SK-N-DZ (cell line): Measurements from ENCODE around the gene RYK. TPM values are rescaled to one million over a fixed set of nuclear protein-coding genes. Genes with fewer than 3 reads are reported as not detected.
"Not testable (repeated sequence)": the region's sequence is repeated elsewhere in the genome, so short reads cannot be mapped to it uniquely, and the experiment has no call there.

ENCODE experiments used
- DNase-seq: peaks from one replicate; pipeline ENCODE4 v3.0.0-alpha.2; 2015; ENCODE audit warnings: low spot score
- polyA plus RNA-seq, 2 experiments: library from polyadenylated mRNA; depleted of rRNA; stranded (reverse); fragments of >200 nt; gene quantifications; 2 replicates each; pipeline ENCODE4 v1.2.3, GENCODE V29; 2014

The RYK gene
- 51.9 and 52.6 TPM in 2 replicates for polyA plus RNA-seq (2014; cell fraction: cytosol; rRNA removed)
- polyA plus RNA-seq (2014; cell fraction: nucleus; rRNA removed): 66.4 and 82.8 TPM in 2 replicates

GRCh38 chr3:134250717-134251220 is at the start of gene RYK:
Gene RYK, minus strand, starts transcription at chr3:134250859. Its CDS starts 205 bp downstream, at chr3:134250654.
- peak; percentile 86 for DNase-seq

- no peak for DNase-seq
Measured at GRCh38 chr3:134299888-134300206, 49.2 kb upstream of the RYK start.

GRCh38 chr3:134299185-134299887 is 48.7 kb upstream of the RYK start:
- no peak for DNase-seq

GRCh38 chr3:134298249-134298648 is 47.6 kb upstream of the RYK start:
- no peak for DNase-seq

GRCh38 chr3:134296616-134297015 is 46.0 kb upstream of the RYK start:
- no peak for DNase-seq

- no peak for DNase-seq
Measured at GRCh38 chr3:134295930-134296329, 45.3 kb upstream of the RYK start.

- no peak for DNase-seq
Measured at GRCh38 chr3:134294302-134295280, 43.9 kb upstream of the RYK start.

GRCh38 chr3:134291319-134292254 is 40.9 kb upstream of the RYK start:
- DNase-seq: peak; percentile 41

GRCh38 chr3:134287512-134287911 is 36.9 kb upstream of the RYK start:
- DNase-seq: no peak

GRCh38 chr3:134284438-134284837 is 33.8 kb upstream of the RYK start:
- no peak for DNase-seq

GRCh38 chr3:134282659-134283047 is 32.0 kb upstream of the RYK start:
- DNase-seq: no peak

- DNase-seq: no peak
Measured at GRCh38 chr3:134281912-134282658, 31.4 kb upstream of the RYK start.

GRCh38 chr3:134279466-134279865 is 28.8 kb upstream of the RYK start:
- no peak for DNase-seq

- DNase-seq: no peak
Measured at GRCh38 chr3:134277066-134277660, 26.5 kb upstream of the RYK start.

- no peak for DNase-seq
Measured at GRCh38 chr3:134276086-134276485, 25.4 kb upstream of the RYK start.

- not testable (repeated sequence) for DNase-seq
Measured at GRCh38 chr3:134275110-134275509, 24.5 kb upstream of the RYK start.

- DNase-seq: no peak
Measured at GRCh38 chr3:134274571-134274970, 23.9 kb upstream of the RYK start.

- DNase-seq: no peak
Measured at GRCh38 chr3:134267996-134268395, 17.3 kb upstream of the RYK start.

- no peak for DNase-seq
Measured at GRCh38 chr3:134260987-134261386, 10.3 kb upstream of the RYK start.

- no peak for DNase-seq
Measured at GRCh38 chr3:134258761-134259347, 8.2 kb upstream of the RYK start.
